IMR-90 (cell line): ENCODE data around the gene RCCD1. TPM values are rescaled to one million over a fixed set of nuclear protein-coding genes. Genes with fewer than 3 reads are reported as not detected.

ENCODE experiments used
- ATAC-seq: fragments of 200-7000 bp; cut with Tn5 transposase; 2 replicates; pipeline ENCODE4 v1.9.1; 2020; ENCODE audit warnings: low read depth, mild to moderate bottlenecking, moderate library complexity
- BruUV-seq: library from RNA; stranded (reverse); fragments of 400-500 nt; replicated peaks from 2 replicates; lab custom pipeline; 2021; lab: Mats Ljungman, UMichigan
- CTCF ChIA-PET: fragments of 300-600 bp; formaldehyde crosslinking; extraction: SDS; loops from one replicate; lab custom pipeline; 2021; ENCODE audit warnings: antibody characterized with exemption; lab: Yijun Ruan, JAX
- POLR2A ChIA-PET: fragments of 300-600 bp; sonication (Branson Sonifier 250); formaldehyde crosslinking; loops from one replicate; lab custom pipeline; 2022; ENCODE audit warnings: antibody characterized with exemption; ENCODE audit not compliant: unreplicated experiment; lab: Charles Lee
- DNase-seq: peaks from one replicate; pipeline ENCODE4 v3.0.0; 2013
- H2AFZ ChIP-seq: replicated peaks from 2 replicates; pipeline ENCODE3; 2013; ENCODE audit warnings: low read length, mild to moderate bottlenecking; ENCODE audit not compliant: poor library complexity
- H2AK5ac ChIP-seq: 2 replicates; pipeline ENCODE4 v1.6.1; 2013; ENCODE audit warnings: low read depth, low read length, inconsistent platforms
- H2AK9ac ChIP-seq: replicated peaks from 2 replicates; pipeline ENCODE3; 2013; ENCODE audit warnings: mild to moderate bottlenecking, low read depth, low read length, moderate library complexity; ENCODE audit not compliant: poor library complexity
- H2BK120ac ChIP-seq: 2 replicates; pipeline ENCODE4 v1.6.1; 2013; ENCODE audit warnings: low read depth, low read length, inconsistent platforms
- H2BK15ac ChIP-seq: 3 replicates; pipeline ENCODE4 v1.6.1; 2013; ENCODE audit warnings: low read depth, low read length, inconsistent platforms
- H2BK20ac ChIP-seq: 2 replicates; pipeline ENCODE4 v1.6.1; 2013; ENCODE audit warnings: low read depth, mild to moderate bottlenecking, inconsistent platforms, low read length, moderate library complexity
- H2BK5ac ChIP-seq: 2 replicates; pipeline ENCODE4 v1.6.1; 2013; ENCODE audit warnings: mild to moderate bottlenecking, low read depth, low read length, inconsistent platforms; ENCODE audit not compliant: poor library complexity, severe bottlenecking
- H3K14ac ChIP-seq: replicated peaks from 2 replicates; pipeline ENCODE4 v1.6.1; 2013; ENCODE audit warnings: low read depth, low read length, inconsistent platforms
- H3K18ac ChIP-seq: 2 replicates; pipeline ENCODE4 v1.6.1; 2013; ENCODE audit warnings: low read depth, low read length, control low read depth
- H3K23ac ChIP-seq: 2 replicates; pipeline ENCODE4 v1.6.1; 2013; ENCODE audit warnings: low read depth, low read length, inconsistent platforms
- H3K27ac ChIP-seq: 2 replicates; pipeline ENCODE4 v1.5.1; 2013; ENCODE audit warnings: mild to moderate bottlenecking, control low read depth, low read length; ENCODE audit not compliant: insufficient read depth
- H3K27me3 ChIP-seq: 2 replicates; pipeline ENCODE4 v1.6.1; 2013; ENCODE audit warnings: low read length; ENCODE audit not compliant: control insufficient read depth, insufficient read depth
- H3K36me3 ChIP-seq: 2 replicates; pipeline ENCODE4 v1.6.1; 2013; ENCODE audit warnings: low read length, mixed read lengths; ENCODE audit not compliant: control insufficient read depth, insufficient read depth
- H3K4ac ChIP-seq: 2 replicates; pipeline ENCODE4 v1.6.1; 2013; ENCODE audit warnings: low read depth, low read length, inconsistent platforms
- H3K4me1 ChIP-seq: 2 replicates; pipeline ENCODE4 v1.6.1; 2013; ENCODE audit warnings: low read length, mixed read lengths; ENCODE audit not compliant: control insufficient read depth, insufficient read depth
- H3K4me2 ChIP-seq: 2 replicates; pipeline ENCODE4 v1.6.1; 2013; ENCODE audit warnings: low read depth, mild to moderate bottlenecking, control low read depth, low read length, moderate library complexity
- H3K4me3 ChIP-seq: 2 replicates; pipeline ENCODE4 v1.5.1; 2013; ENCODE audit warnings: low read depth, mild to moderate bottlenecking, control low read depth, low read length, moderate library complexity; ENCODE audit not compliant: insufficient read depth
- H3K56ac ChIP-seq: 2 replicates; pipeline ENCODE4 v1.6.1; 2013; ENCODE audit warnings: low read length, inconsistent platforms; ENCODE audit not compliant: insufficient read depth; ENCODE audit errors: extremely low read depth
- H3K79me1 ChIP-seq, 2 experiments: 2 replicates each; pipeline ENCODE4 v1.6.1; 2013; ENCODE audit warnings: low read length in 2 of 2, inconsistent platforms in 1 of 2, low read depth in 1 of 2
- H3K9ac ChIP-seq: 2 replicates; pipeline ENCODE4 v1.6.1; 2013; ENCODE audit warnings: low read depth, low read length, control low read depth
- H3K9me1 ChIP-seq: 2 replicates; pipeline ENCODE4 v1.6.1; 2013; ENCODE audit warnings: low read length, inconsistent platforms; ENCODE audit not compliant: insufficient read depth
- H3K9me3 ChIP-seq: 2 replicates; pipeline ENCODE4 v1.6.1; 2013; ENCODE audit warnings: low read length; ENCODE audit not compliant: control insufficient read depth, insufficient read depth
- H4K20me1 ChIP-seq: 2 replicates; pipeline ENCODE4 v1.6.1; 2013; ENCODE audit warnings: low read length, inconsistent platforms; ENCODE audit not compliant: insufficient read depth
- H4K5ac ChIP-seq: 2 replicates; pipeline ENCODE4 v1.6.1; 2013; ENCODE audit warnings: mild to moderate bottlenecking, low read depth, low read length, control low read depth
- H4K8ac ChIP-seq, 2 experiments: 2 replicates each; pipeline ENCODE4 v1.6.1; 2013; ENCODE audit warnings: low read depth in 2 of 2, low read length in 2 of 2, control low read depth in 1 of 2, inconsistent platforms in 1 of 2
- H4K91ac ChIP-seq: 2 replicates; pipeline ENCODE4 v1.6.1; 2013; ENCODE audit warnings: low read depth, low read length, inconsistent platforms; ENCODE audit not compliant: insufficient read depth
- CTCF ChIP-seq: conservative IDR thresholded peaks from 2 replicates; pipeline ENCODE4 v1.5.1; 2012; ENCODE audit warnings: mild to moderate bottlenecking, low read depth, low read length, improper control_type of control experiment
- MAZ ChIP-seq: IDR thresholded peaks from 2 replicates; pipeline ENCODE4 v1.6.1; 2012; ENCODE audit warnings: low read depth, mild to moderate bottlenecking, low read length, improper control_type of control experiment, moderate library complexity, borderline replicate concordance
- MXI1 ChIP-seq: IDR thresholded peaks from 2 replicates; pipeline ENCODE4 v1.6.1; 2012; ENCODE audit warnings: low read depth, mild to moderate bottlenecking, low read length, moderate library complexity, borderline replicate concordance
- RCOR1 ChIP-seq: IDR thresholded peaks from 2 replicates; pipeline ENCODE4 v1.6.1; 2012; ENCODE audit warnings: mild to moderate bottlenecking, low read length, improper control_type of control experiment; ENCODE audit not compliant: insufficient replicate concordance
- RFX5 ChIP-seq: IDR thresholded peaks from 2 replicates; pipeline ENCODE4 v1.8.0; 2012; ENCODE audit warnings: low read depth, mild to moderate bottlenecking, low read length, moderate library complexity
- SMC3 ChIP-seq: fragments of 150-350 bp; IDR thresholded peaks from 2 replicates; pipeline ENCODE4 v1.6.1; 2016; ENCODE audit warnings: low read depth, mild to moderate bottlenecking, antibody characterized with exemption, low read length, moderate library complexity
- USF2 ChIP-seq: fragments of 150-350 bp; IDR thresholded peaks from 2 replicates; pipeline ENCODE4 v1.6.1; 2017; ENCODE audit warnings: mild to moderate bottlenecking, antibody characterized with exemption, low read length, low read depth
- WGBS, 2 experiments: methylation state at CpG; one replicate each; pipeline versions ENCODE4 v1.1.5 to v1.1.7; 2013; ENCODE audit warnings: missing lambda C conversion rate in 2 of 2; ENCODE audit not compliant: insufficient read length in 1 of 2; ENCODE audit errors: extremely low coverage in 2 of 2; 5-methylcytosine and 5-hydroxymethylcytosine counted together
- dilution Hi-C: fragments of 300-500 bp; cut with HindIII; formaldehyde crosslinking; loops from one replicate; pipeline ENCODE4 v1.14.3; 2018; ENCODE audit warnings: low sequenced_read_pairs; ENCODE audit not compliant: unreplicated experiment
- in situ Hi-C: fragments of 300-500 bp; cut with MboI; formaldehyde crosslinking; loops from 3 replicates; pipeline ENCODE4 v1.14.3; 2019; ENCODE audit warnings: low sequenced_read_pairs, inconsistent platforms, mixed read lengths
- intact Hi-C: fragments of 100-400 bp; cut with micrococcal nuclease; formaldehyde crosslinking; loops from 2 replicates; pipeline ENCODE4 v1.10.0; 2022
- polyA plus RNA-seq, 3 experiments: library from polyadenylated mRNA; depleted of rRNA; stranded (reverse); fragments of >200 nt; gene quantifications; 2 replicates each; pipeline ENCODE4 v1.2.3, GENCODE V29; 2012; ENCODE audit warnings: low replicate concordance in 1 of 3
- total RNA-seq: library from RNA; depleted of rRNA; stranded (reverse); fragments of >200 nt; gene quantifications from 2 replicates; pipeline ENCODE4 v1.2.3, GENCODE V29; 2012
- TF ChIP-seq, protein P1 (sequence below): fragments of 150-350 bp; IDR thresholded peaks from 2 replicates; pipeline ENCODE4 v1.6.1; 2016; ENCODE audit warnings: low read depth, mild to moderate bottlenecking, low read length, moderate library complexity, borderline replicate concordance

Gene RCCD1
- total and polyA plus RNA-seq, 2 of the 4 experiments (the other 2 are of a cell fraction) = 3.9 to 9.9 TPM

- Histone ChIP-seq H2BK120ac (no peak overlapping the region), H3K4me1 (no peaks in the 10 kb centered on the region), H2BK15ac (no peak overlapping the region), H3K9me3 (no peaks in the 10 kb centered on the region), H3K4ac (no peak overlapping the region), H4K20me1 (no peaks in the 10 kb centered on the region), H3K27me3 (no peaks in the 10 kb centered on the region), H4K91ac (no peak overlapping the region), H3K27ac (no peak overlapping the region), H4K5ac (no peak overlapping the region), H3K36me3 (peaks cover 56% of the 10 kb centered on the region), H2AK9ac (peak overlapping the region; percentile 55), H2AK5ac (no peak overlapping the region), H4K8ac (no peak overlapping the region), H3K9me1 (no peaks in the 10 kb centered on the region), H3K56ac (no peak overlapping the region), H3K9ac (no peak overlapping the region), H3K14ac (no peak overlapping the region), H3K23ac (no peak overlapping the region), H3K4me3 (no peak overlapping the region), H2BK5ac (no peak overlapping the region), H2BK20ac (no peak overlapping the region), H3K79me1 (0 out of 4 replicates have a peak, but pooled peaks cover 0 to under 1% of the 10 kb centered on the region in 2 experiments), H2AFZ (no peak overlapping the region), H3K4me2 (no peak overlapping the region), H3K18ac (no peak overlapping the region)
- CTCF ChIA-PET = no interaction called here
- POLR2A ChIA-PET = no interaction called here
- TF ChIP-seq MXI1 (no peak), RFX5 (no peak), SMC3 (no peak), RCOR1 (no peak), MAZ (no peak), CTCF (no peak), USF2 (no peak)
- TF ChIP-seq, protein P1, sequence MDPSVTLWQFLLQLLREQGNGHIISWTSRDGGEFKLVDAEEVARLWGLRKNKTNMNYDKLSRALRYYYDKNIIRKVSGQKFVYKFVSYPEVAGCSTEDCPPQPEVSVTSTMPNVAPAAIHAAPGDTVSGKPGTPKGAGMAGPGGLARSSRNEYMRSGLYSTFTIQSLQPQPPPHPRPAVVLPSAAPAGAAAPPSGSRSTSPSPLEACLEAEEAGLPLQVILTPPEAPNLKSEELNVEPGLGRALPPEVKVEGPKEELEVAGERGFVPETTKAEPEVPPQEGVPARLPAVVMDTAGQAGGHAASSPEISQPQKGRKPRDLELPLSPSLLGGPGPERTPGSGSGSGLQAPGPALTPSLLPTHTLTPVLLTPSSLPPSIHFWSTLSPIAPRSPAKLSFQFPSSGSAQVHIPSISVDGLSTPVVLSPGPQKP = no peak
- no peak for DNase-seq
- WGBS, 2 experiments = no CpG with 5 or more reads among the region's 8 CpGs
- dilution Hi-C loops (no loop called here), intact Hi-C loops (no loop called here), in situ Hi-C loops (no loop called here)
- no TSS peak for BruUV-seq
- no peak for ATAC-seq
Measured at GRCh38 chr15:90909976-90910375, 44.7 kb upstream of the RCCD1 start.
